LNCAP (cell line): ENCODE measurements around the gene TENM4.
A peak's percentile ranks its signal among the peaks of the same experiment; 100 is the strongest.

ENCODE experiments used
- TF ChIP-seq, protein P1 (sequence below): fragments of 450-650 bp; IDR thresholded peaks from 2 replicates; pipeline ENCODE4 v1.5.1; 2017; ENCODE audit warnings: mild to moderate bottlenecking

Gene TENM4

DNA sequence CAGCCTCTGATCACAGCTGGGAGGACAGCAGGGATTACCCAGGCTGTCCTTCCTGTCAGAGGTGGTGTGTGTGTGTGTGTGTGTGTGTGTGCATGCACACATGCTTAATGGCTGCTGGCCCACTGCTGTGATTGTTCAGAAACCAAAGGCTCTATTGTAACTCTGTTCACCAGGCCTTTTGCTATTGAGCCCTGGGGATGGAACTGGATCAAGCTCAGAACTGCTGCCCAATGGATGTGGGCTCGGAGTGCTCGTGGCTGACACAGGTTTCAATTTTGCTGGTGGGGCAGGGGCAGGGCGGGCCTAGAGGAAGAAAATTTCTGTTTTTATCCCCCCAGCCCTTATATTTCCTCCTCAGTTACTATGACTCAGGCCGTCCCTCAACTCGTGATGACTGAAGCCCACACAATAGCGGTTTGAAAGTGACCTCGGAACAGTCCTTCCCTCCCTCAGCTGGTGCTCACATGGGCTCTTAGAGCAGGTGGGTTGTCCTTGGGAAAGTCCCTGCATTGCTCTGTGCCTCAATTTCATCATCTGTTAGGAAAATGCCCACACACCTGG lies 359.3 kb downstream of the TENM4 start:
- TF ChIP-seq, protein P1, sequence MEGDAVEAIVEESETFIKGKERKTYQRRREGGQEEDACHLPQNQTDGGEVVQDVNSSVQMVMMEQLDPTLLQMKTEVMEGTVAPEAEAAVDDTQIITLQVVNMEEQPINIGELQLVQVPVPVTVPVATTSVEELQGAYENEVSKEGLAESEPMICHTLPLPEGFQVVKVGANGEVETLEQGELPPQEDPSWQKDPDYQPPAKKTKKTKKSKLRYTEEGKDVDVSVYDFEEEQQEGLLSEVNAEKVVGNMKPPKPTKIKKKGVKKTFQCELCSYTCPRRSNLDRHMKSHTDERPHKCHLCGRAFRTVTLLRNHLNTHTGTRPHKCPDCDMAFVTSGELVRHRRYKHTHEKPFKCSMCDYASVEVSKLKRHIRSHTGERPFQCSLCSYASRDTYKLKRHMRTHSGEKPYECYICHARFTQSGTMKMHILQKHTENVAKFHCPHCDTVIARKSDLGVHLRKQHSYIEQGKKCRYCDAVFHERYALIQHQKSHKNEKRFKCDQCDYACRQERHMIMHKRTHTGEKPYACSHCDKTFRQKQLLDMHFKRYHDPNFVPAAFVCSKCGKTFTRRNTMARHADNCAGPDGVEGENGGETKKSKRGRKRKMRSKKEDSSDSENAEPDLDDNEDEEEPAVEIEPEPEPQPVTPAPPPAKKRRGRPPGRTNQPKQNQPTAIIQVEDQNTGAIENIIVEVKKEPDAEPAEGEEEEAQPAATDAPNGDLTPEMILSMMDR, result no peak

DNA sequence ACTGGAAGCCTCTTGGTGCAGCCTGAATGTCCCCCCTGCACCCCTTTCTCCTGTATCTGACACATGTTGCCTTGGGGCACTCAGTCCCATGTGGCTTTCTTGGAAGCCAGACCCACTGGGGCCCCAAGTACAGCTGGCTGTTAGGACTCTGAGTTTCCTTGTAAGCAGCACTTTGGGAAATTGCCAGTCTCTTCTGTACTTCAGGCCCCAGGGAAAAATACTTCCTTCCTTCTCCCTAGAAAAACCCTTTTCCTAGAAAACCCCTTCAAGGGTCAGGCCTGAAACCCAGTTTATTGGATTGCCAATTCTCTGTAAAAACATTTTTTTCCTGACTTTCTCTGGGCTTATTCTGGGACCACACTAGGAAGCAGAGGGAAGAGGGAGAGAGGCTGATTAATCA lies 360.3 kb downstream of the TENM4 start:
- TF ChIP-seq, protein P1, result no peak

DNA sequence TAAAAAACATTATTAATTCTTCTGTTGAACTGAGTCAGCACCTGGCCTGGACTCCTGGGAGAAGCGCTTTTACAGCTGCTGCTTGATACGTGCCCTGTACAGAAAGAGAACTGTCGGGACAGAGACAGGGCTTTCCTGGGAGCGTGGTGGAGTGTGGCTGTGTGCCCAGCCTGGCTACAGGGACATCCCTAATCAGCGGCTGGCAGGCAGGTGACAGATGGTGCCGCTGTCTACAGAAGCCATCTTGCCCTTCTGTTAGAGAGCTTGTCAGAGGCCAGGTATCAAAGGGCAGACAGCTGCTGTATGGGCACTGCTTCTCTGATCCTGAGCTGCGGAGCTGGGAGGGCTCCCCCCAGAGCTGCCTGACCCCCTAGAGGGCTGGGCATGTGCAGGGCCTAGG lies 361.8 kb downstream of the TENM4 start:
- TF ChIP-seq, protein P1, result no peak

DNA sequence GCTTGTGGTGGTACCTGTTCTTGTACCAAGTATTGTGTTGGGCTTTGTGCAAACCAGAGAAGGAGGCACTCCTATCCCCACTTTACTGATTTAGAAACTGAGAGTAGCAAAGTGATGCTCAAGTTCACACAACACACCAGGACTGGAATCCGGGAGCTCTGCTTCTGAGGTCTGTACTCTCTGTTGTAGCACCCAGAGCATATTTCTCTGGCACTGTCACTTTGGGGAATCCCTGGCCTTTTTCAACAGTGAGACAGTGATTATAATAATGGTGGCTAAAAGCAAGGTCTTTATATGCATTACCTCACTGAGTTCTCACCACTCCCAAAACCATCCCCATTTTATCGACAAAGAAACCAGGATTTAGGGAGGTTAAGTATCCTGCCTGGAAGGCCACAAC lies 362.4 kb downstream of the TENM4 start:
- TF ChIP-seq, protein P1, result no peak

DNA sequence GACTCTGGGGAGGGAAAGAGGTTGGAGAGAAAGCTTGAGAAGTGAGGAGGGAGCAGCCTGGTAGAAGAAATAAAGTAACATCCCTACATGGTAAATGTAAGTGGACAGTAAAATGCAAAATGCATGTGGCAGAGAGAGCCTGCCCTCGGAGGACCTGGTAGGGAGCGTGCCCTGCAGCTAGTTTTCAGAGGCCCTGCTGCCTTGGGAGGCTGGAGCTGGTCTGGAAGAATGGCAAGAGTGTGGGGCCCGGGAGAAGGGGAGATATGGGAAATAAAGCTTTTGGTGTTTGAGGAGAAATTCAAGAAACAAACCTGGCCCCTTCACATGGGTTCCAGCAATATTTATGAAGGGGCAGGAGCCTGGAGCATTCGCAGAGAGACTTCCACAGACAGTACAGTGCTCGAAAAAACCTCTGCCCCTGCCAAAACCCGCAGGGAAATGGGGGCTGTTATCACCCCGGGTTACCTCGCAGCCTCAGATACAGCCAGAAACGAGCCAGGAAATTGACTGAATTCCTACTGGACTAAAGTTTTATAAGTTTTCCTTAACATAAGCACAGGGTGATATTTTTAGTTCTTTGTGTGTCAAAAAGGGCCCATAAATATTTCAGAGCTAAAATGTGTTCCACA lies 363.0 kb downstream of the TENM4 start:
- TF ChIP-seq, protein P1, result no peak

DNA sequence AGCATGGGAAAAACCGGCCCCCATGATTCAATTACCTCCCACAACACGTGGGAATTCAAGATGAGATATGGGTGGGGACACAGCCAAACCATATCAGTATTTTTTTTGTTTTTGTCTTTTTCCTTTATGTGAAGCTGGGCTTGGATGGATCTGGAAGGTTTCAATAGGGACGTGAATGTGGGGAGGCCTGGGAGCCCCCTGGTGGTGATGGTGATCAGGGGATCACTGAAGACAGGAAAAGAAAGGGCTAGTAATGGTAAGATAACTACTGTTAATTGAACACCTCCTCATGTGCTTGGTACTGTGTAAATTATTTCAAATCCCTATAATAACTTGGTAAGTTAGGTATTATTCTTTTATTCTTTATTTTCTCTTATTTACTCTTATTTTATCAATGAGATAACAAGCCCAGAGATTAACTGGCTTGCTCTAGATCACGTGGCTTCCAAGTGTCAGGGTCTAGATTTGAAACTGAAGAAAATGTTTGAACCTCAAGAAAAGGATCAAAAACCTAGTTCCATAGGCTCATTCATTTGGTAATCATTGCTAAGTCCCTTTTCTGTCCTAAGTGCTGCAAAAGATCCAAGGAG lies 364.2 kb downstream of the TENM4 start:
- TF ChIP-seq, protein P1, result peak; percentile 71

DNA sequence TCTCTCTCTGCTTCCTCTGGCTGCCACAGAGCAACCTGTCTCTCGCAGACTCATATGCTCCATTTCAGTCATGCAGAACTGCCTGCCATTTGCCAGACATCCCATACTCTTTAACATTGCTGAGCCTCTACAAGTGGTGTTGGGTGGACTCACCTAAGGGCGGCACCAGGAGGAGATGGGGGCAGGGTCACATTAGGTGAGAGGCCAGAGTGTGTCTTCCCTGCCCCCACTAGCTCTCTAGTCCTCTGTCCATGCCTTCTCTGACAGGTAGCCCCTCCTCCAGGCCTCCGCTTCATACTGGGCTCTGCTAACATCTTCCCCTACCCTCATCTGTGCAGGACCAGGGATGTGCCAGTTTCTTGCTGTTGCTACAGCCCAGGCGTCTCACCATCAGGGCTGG lies 366.3 kb downstream of the TENM4 start:
- TF ChIP-seq, protein P1, result no peak
